Panc1 (cell line): ENCODE measurements around the gene PAWR. TPM values are rescaled to one million over a fixed set of nuclear protein-coding genes. Genes with fewer than 3 reads are reported as not detected.

Experiments
- ATAC-seq: fragments of 200-7000 bp; cut with Tn5 transposase; 2 replicates; pipeline ENCODE4 v1.9.1; 2020; ENCODE audit warnings: mild to moderate bottlenecking, moderate library complexity
- BruUV-seq: library from RNA; stranded (reverse); fragments of 400-500 nt; replicated peaks from 2 replicates; lab custom pipeline; 2021; lab: Mats Ljungman, UMichigan
- CTCF ChIA-PET: fragments of 300-600 bp; sonication (Branson Sonifier 250); formaldehyde crosslinking; loops from one replicate; lab custom pipeline; 2022; ENCODE audit warnings: antibody characterized with exemption; lab: Charles Lee
- POLR2A ChIA-PET: fragments of 300-600 bp; sonication (Branson Sonifier 250); formaldehyde crosslinking; loops from one replicate; lab custom pipeline; 2022; ENCODE audit warnings: antibody characterized with exemption; lab: Charles Lee
- DNase-seq: peaks from one replicate; pipeline ENCODE4 v3.0.0-alpha.2; 2010; ENCODE audit warnings: low read depth, low spot score
- H3K27ac ChIP-seq: 2 replicates; pipeline ENCODE4 v1.5.1; 2011; ENCODE audit warnings: mild to moderate bottlenecking, low read length, inconsistent platforms
- H3K27me3 ChIP-seq: fragments of 200-500 bp; sonication (Bioruptor generic); 2 replicates; pipeline ENCODE4 v1.6.0; 2014; ENCODE audit warnings: low read length, inconsistent platforms; ENCODE audit not compliant: control insufficient read depth, insufficient read depth
- H3K36me3 ChIP-seq: fragments of 200-500 bp; sonication (Bioruptor generic); 2 replicates; pipeline ENCODE4 v1.5.1; 2014; ENCODE audit warnings: inconsistent platforms, mild to moderate bottlenecking, low read length, moderate library complexity; ENCODE audit not compliant: control insufficient read depth, insufficient read depth
- H3K4me1 ChIP-seq: 2 replicates; pipeline ENCODE4 v1.5.1; 2011; ENCODE audit warnings: inconsistent platforms, mild to moderate bottlenecking, low read length, moderate library complexity; ENCODE audit not compliant: control insufficient read depth, insufficient read depth
- H3K4me3 ChIP-seq, 2 experiments: 2 replicates each; pipeline ENCODE4 v1.5.1; 2011 to 2012; ENCODE audit warnings: low read depth in 2 of 2, low read length in 2 of 2, mild to moderate bottlenecking in 2 of 2, inconsistent platforms in 1 of 2, moderate library complexity in 1 of 2
- H3K9me3 ChIP-seq: fragments of 200-500 bp; sonication (Bioruptor generic); 2 replicates; pipeline ENCODE4 v1.5.1; 2014; ENCODE audit warnings: low read depth, mild to moderate bottlenecking, inconsistent platforms, low read length, moderate library complexity; ENCODE audit not compliant: control insufficient read depth, insufficient read depth
- CTCF ChIP-seq: fragments of 450-650 bp; IDR thresholded peaks from 2 replicates; pipeline ENCODE4 v1.5.1; 2017; ENCODE audit warnings: mild to moderate bottlenecking
- POLR2AphosphoS5 ChIP-seq: IDR thresholded peaks from 2 replicates; pipeline ENCODE4 v1.6.1; 2012; ENCODE audit warnings: mild to moderate bottlenecking, low read depth, low read length, moderate library complexity
- REST ChIP-seq, 2 experiments: IDR thresholded peaks; 2 replicates each; pipeline ENCODE4 v1.6.1; 2011 to 2012; ENCODE audit warnings: low read depth in 2 of 2, control low read depth in 1 of 2, low read length in 1 of 2, mild to moderate bottlenecking in 1 of 2, moderate library complexity in 1 of 2; ENCODE audit not compliant: insufficient read depth in 1 of 2
- SIN3A ChIP-seq: IDR thresholded peaks from 2 replicates; pipeline ENCODE4 v1.6.1; 2012; ENCODE audit warnings: low read depth, mild to moderate bottlenecking, low read length, moderate library complexity, borderline replicate concordance; ENCODE audit not compliant: insufficient read depth
- TCF7L2 ChIP-seq: IDR thresholded peaks from 2 replicates; pipeline ENCODE4 v1.6.1; 2011; ENCODE audit warnings: mild to moderate bottlenecking, low read depth, low read length, inconsistent platforms
- in situ Hi-C: cut with HindIII; loops from 2 replicates; pipeline ENCODE4 v1.10.0; 2016; ENCODE audit warnings: low sequenced_read_pairs, low pct_unique_long_range_greater_than_20kb
- intact Hi-C: fragments of 100-400 bp; cut with micrococcal nuclease; formaldehyde crosslinking; loops from one replicate; pipeline ENCODE4 v1.10.0; 2022; ENCODE audit not compliant: unreplicated experiment
- total RNA-seq: library from RNA; stranded (reverse); gene quantifications from one replicate; pipeline ENCODE4 v1.2.1, GENCODE V29; 2021; ENCODE audit not compliant: unreplicated experiment

The PAWR gene
- total RNA-seq, 1 experiment from 2014 or later = 142 TPM

- intact Hi-C loops (no loop called here), in situ Hi-C loops (no loop called here)
- POLR2A ChIA-PET = no interaction called here
- no peak for TF ChIP-seq TCF7L2
- TF ChIP-seq REST (IDR thresholded peaks at IDR 0.05; ENCODE audit: insufficient read depth in 1 of 2, low read depth in 2 of 2, low read length in 1 of 2) = no peak
- no peak for TF ChIP-seq SIN3A
- no peak for TF ChIP-seq POLR2AphosphoS5
- no peak for TF ChIP-seq CTCF
- Histone ChIP-seq H3K27me3 (no peaks in the 10 kb centered on the region), H3K27ac (no peak overlapping the region), H3K4me3 (no peak overlapping the region), H3K4me1 (peaks cover 8% of the 10 kb centered on the region), H3K9me3 (no peaks in the 10 kb centered on the region), H3K36me3 (no peaks in the 10 kb centered on the region)
- CTCF ChIA-PET = no interaction called here
- DNase-seq = no peak
- no peak for ATAC-seq
- BruUV-seq = no TSS peak
Observed at GRCh38 chr12:79535751-79536150, 155.0 kb downstream of the PAWR start.

Other genes with a start within 250 kb of the PAWR start
- gene PPP1R12A, start 244.1 kb upstream of the PAWR start, total RNA-seq = 61.6 TPM